ENCODE measurements around the gene FRMPD2. TPM values are rescaled to one million over a fixed set of nuclear protein-coding genes. Genes with fewer than 3 reads are reported as not detected.

Gene FRMPD2
- total and polyA plus RNA-seq, 2 of the 4 experiments (the other 2 are of a cell fraction), result 0.18 TPM; not detected in 1

DNA sequence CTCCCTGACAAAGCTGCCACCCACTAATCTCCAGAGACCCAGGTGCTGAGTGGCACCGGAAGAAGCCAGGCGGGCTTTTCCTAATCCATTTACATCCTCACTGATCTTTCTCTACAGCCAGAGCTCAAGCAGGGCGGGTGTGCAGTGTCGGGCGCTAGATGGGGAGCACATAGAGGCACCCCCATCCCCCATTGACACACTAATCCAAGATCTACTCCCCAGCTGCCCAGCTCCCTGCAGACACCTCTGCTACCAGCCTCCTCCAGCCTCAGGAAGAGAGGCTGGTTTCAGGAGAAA, 22.2 kb downstream of the FRMPD2 start:
- no peak for ATAC-seq (ENCODE audit: low read depth)
- no peak for DNase-seq
- no peak for TF ChIP-seq SMC3 (IDR thresholded peaks at IDR 0.05; ENCODE audit: low read depth, low read length)
- TF ChIP-seq, protein P1, sequence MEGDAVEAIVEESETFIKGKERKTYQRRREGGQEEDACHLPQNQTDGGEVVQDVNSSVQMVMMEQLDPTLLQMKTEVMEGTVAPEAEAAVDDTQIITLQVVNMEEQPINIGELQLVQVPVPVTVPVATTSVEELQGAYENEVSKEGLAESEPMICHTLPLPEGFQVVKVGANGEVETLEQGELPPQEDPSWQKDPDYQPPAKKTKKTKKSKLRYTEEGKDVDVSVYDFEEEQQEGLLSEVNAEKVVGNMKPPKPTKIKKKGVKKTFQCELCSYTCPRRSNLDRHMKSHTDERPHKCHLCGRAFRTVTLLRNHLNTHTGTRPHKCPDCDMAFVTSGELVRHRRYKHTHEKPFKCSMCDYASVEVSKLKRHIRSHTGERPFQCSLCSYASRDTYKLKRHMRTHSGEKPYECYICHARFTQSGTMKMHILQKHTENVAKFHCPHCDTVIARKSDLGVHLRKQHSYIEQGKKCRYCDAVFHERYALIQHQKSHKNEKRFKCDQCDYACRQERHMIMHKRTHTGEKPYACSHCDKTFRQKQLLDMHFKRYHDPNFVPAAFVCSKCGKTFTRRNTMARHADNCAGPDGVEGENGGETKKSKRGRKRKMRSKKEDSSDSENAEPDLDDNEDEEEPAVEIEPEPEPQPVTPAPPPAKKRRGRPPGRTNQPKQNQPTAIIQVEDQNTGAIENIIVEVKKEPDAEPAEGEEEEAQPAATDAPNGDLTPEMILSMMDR (conservative IDR thresholded peaks at IDR 0.05; ENCODE audit: low read depth, low read length), result no peak
- TF ChIP-seq MXI1 (IDR thresholded peaks at IDR 0.05; ENCODE audit: borderline replicate concordance, low read depth, low read length), result no peak
- TF ChIP-seq MAFK (IDR thresholded peaks at IDR 0.05; ENCODE audit: low read depth, low read length), result no peak
- no peak for TF ChIP-seq FOS (IDR thresholded peaks at IDR 0.05; ENCODE audit: low read depth, low read length)
- TF ChIP-seq MAZ (IDR thresholded peaks at IDR 0.05; ENCODE audit: borderline replicate concordance, low read depth, low read length), result no peak
- TF ChIP-seq, protein P2, sequence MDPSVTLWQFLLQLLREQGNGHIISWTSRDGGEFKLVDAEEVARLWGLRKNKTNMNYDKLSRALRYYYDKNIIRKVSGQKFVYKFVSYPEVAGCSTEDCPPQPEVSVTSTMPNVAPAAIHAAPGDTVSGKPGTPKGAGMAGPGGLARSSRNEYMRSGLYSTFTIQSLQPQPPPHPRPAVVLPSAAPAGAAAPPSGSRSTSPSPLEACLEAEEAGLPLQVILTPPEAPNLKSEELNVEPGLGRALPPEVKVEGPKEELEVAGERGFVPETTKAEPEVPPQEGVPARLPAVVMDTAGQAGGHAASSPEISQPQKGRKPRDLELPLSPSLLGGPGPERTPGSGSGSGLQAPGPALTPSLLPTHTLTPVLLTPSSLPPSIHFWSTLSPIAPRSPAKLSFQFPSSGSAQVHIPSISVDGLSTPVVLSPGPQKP (IDR thresholded peaks at IDR 0.05; ENCODE audit: borderline replicate concordance, low read depth, low read length), result no peak
- no peak for TF ChIP-seq RFX5 (IDR thresholded peaks at IDR 0.05; ENCODE audit: low read depth, low read length)
- no peak for TF ChIP-seq RCOR1 (IDR thresholded peaks at IDR 0.05; ENCODE audit: insufficient replicate concordance, low read length)
- TF ChIP-seq NFE2L2 (IDR thresholded peaks at IDR 0.05; ENCODE audit: low read depth, low read length), result no peak
- TF ChIP-seq RAD21 (IDR thresholded peaks at IDR 0.05; ENCODE audit: low read length), result no peak
- TF ChIP-seq CEBPB (IDR thresholded peaks at IDR 0.05; ENCODE audit: low read depth, low read length), result no peak
- TF ChIP-seq CHD1 (IDR thresholded peaks at IDR 0.05; ENCODE audit: low read depth, low read length), result no peak
- TF ChIP-seq POLR2A (IDR thresholded peaks at IDR 0.05; ENCODE audit: low read depth, low read length), result no peak
- TF ChIP-seq, protein P3, sequence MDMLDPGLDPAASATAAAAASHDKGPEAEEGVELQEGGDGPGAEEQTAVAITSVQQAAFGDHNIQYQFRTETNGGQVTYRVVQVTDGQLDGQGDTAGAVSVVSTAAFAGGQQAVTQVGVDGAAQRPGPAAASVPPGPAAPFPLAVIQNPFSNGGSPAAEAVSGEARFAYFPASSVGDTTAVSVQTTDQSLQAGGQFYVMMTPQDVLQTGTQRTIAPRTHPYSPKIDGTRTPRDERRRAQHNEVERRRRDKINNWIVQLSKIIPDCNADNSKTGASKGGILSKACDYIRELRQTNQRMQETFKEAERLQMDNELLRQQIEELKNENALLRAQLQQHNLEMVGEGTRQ (IDR thresholded peaks at IDR 0.05; ENCODE audit: low read depth, low read length), result no peak
- no peak for TF ChIP-seq BHLHE40 (IDR thresholded peaks at IDR 0.05; ENCODE audit: low read depth, low read length)
- Histone ChIP-seq H2BK15ac (ENCODE audit: low read depth, low read length) (no peak overlapping the region), H3K9me1 (ENCODE audit: insufficient read depth, low read length) (no peaks in the 10 kb centered on the region), H2BK20ac (ENCODE audit: low read depth, low read length) (no peak overlapping the region), H3K36me3 (ENCODE audit: control insufficient read depth, insufficient read depth, low read length) (no peaks in the 10 kb centered on the region), H3K9ac (ENCODE audit: low read depth, low read length) (no peak overlapping the region), H2AK9ac (replicated peaks; ENCODE audit: low read depth, low read length, poor library complexity) (no peak overlapping the region), H4K20me1 (ENCODE audit: insufficient read depth, low read length) (no peaks in the 10 kb centered on the region), H3K14ac (replicated peaks; ENCODE audit: low read depth, low read length) (no peak overlapping the region), H3K27ac (ENCODE audit: insufficient read depth, low read length) (no peak overlapping the region), H3K79me1 (ENCODE audit: low read depth in 1 of 2, low read length in 2 of 2) (no peaks in the 10 kb centered on the region), H4K5ac (ENCODE audit: low read depth, low read length) (no peak overlapping the region), H3K9me3 (ENCODE audit: control insufficient read depth, insufficient read depth, low read length) (no peaks in the 10 kb centered on the region), H2BK5ac (ENCODE audit: low read depth, low read length, poor library complexity, severe bottlenecking) (no peak overlapping the region), H4K91ac (ENCODE audit: insufficient read depth, low read depth, low read length) (no peak overlapping the region), H3K4me3 (ENCODE audit: insufficient read depth, low read depth, low read length) (no peak overlapping the region), H3K18ac (ENCODE audit: low read depth, low read length) (no peak overlapping the region), H3K23ac (ENCODE audit: low read depth, low read length) (no peak overlapping the region), H3K4ac (ENCODE audit: low read depth, low read length) (no peak overlapping the region), H3K4me2 (ENCODE audit: low read depth, low read length) (no peak overlapping the region), H2AK5ac (ENCODE audit: low read depth, low read length) (no peak overlapping the region), H4K8ac (ENCODE audit: low read depth in 2 of 2, low read length in 2 of 2) (no peak overlapping the region), H2BK120ac (ENCODE audit: low read depth, low read length) (no peak overlapping the region), H2AFZ (replicated peaks; ENCODE audit: low read length, poor library complexity) (no peak overlapping the region), H3K27me3 (ENCODE audit: control insufficient read depth, insufficient read depth, low read length) (peaks cover 3% of the 10 kb centered on the region; the same call in 1 of the 2 replicates), H3K4me1 (ENCODE audit: control insufficient read depth, insufficient read depth, low read length) (peaks cover 3% of the 10 kb centered on the region; the same call in 1 of the 2 replicates), H3K56ac (ENCODE audit: extremely low read depth, insufficient read depth, low read length) (no peak overlapping the region)
- no TSS peak for BruUV-seq (replicated peaks)
- intact Hi-C loops (cut with micrococcal nuclease) (no loop called here), in situ Hi-C loops (cut with MboI; ENCODE audit: low sequenced_read_pairs) (no loop called here), dilution Hi-C loops (cut with HindIII; ENCODE audit: low sequenced_read_pairs, unreplicated experiment) (no loop called here)
- ChIA-PET CTCF (no interaction called here), POLR2A (ENCODE audit: unreplicated experiment) (no interaction called here)
- no CpG with 5 or more reads among the region's 5 CpGs for WGBS, 2 experiments (ENCODE audit: extremely low coverage in 2 of 2, insufficient read length in 1 of 2)
